ENCODE measurements around the gene PREP.

DNA sequence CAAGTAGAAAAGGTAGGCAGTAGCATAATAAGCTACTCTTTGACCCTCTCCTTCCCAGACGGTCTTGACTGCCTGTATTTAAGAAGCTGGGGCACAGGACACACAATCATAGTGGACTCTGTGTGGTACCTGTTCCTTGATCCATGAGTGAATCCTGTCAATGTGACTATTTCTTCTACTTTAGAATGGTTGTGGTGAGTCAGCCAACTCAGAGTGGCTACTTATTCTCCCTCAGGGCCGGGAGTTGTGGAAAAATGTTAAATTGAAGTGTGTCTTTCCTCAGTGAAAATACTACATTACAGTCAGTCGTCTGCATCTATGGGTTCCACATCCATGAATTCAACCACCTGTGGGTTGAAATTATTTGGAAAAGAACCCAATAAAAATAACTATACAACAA, 30.8 kb upstream of the PREP start:
- TF ChIP-seq, protein P1, sequence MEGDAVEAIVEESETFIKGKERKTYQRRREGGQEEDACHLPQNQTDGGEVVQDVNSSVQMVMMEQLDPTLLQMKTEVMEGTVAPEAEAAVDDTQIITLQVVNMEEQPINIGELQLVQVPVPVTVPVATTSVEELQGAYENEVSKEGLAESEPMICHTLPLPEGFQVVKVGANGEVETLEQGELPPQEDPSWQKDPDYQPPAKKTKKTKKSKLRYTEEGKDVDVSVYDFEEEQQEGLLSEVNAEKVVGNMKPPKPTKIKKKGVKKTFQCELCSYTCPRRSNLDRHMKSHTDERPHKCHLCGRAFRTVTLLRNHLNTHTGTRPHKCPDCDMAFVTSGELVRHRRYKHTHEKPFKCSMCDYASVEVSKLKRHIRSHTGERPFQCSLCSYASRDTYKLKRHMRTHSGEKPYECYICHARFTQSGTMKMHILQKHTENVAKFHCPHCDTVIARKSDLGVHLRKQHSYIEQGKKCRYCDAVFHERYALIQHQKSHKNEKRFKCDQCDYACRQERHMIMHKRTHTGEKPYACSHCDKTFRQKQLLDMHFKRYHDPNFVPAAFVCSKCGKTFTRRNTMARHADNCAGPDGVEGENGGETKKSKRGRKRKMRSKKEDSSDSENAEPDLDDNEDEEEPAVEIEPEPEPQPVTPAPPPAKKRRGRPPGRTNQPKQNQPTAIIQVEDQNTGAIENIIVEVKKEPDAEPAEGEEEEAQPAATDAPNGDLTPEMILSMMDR (IDR thresholded peaks at IDR 0.05): no peak
- TF ChIP-seq POLR2A (IDR thresholded peaks at IDR 0.05): no peak

Data from testis (tissue), 2 donors.